Endothelial cell of umbilical vein (primary cell): ENCODE results near the gene ATXN2. TPM values are rescaled to one million over a fixed set of nuclear protein-coding genes. Genes with fewer than 3 reads are reported as not detected.

Experiments used
- BruUV-seq: library from RNA; stranded (reverse); fragments of 400-500 nt; replicated peaks from 2 replicates; lab custom pipeline; 2021; lab: Mats Ljungman, UMichigan
- CTCF ChIA-PET: fragments of 300-600, 350-600 bp; sonication (Branson Sonifier 250); formaldehyde crosslinking; loops from one replicate; lab custom pipeline; 2021; ENCODE audit warnings: antibody characterized with exemption, inconsistent platforms; lab: Charles Lee
- POLR2A ChIA-PET: fragments of 300-600, 350-600 bp; sonication (Branson Sonifier 250); formaldehyde crosslinking; loops from one replicate; lab custom pipeline; 2021; ENCODE audit warnings: antibody characterized with exemption, inconsistent platforms; lab: Charles Lee
- DNase-seq: peaks from one replicate; pipeline ENCODE4 v3.0.0-alpha.2; 2011; ENCODE audit warnings: low read depth, low spot score
- FAIRE-seq: peaks from 2 replicates; lab custom pipeline; 2011; peaks lifted over from hg19 to GRCh38; lab: Jason Lieb, UNC
- H2AFZ ChIP-seq: 2 replicates; pipeline ENCODE4 v1.6.0; 2012; ENCODE audit warnings: low read depth, low read length, control low read depth, inconsistent platforms
- H3K27ac ChIP-seq: 2 replicates; pipeline ENCODE4 v1.5.1; 2011; ENCODE audit warnings: low read depth, mild to moderate bottlenecking, control low read depth, low read length, moderate library complexity; ENCODE audit not compliant: insufficient read depth
- H3K27me3 ChIP-seq, 2 experiments: 2 replicates each; pipeline versions ENCODE4 v1.6.0 to v1.6.1; 2011; ENCODE audit warnings: low read length in 2 of 2, mixed read lengths in 1 of 2; ENCODE audit not compliant: control insufficient read depth in 2 of 2, insufficient read depth in 2 of 2
- H3K36me3 ChIP-seq, 2 experiments: 2 replicates in 1 of 2; 3 replicates in 1 of 2; pipeline ENCODE4 v1.5.1; 2011; ENCODE audit warnings: low read length in 2 of 2, mild to moderate bottlenecking in 1 of 2, moderate library complexity in 1 of 2; ENCODE audit not compliant: control insufficient read depth in 2 of 2, insufficient read depth in 2 of 2; ENCODE audit errors: extremely low read depth in 1 of 2
- H3K4me1 ChIP-seq: 3 replicates; pipeline ENCODE4 v1.5.1; 2011; ENCODE audit warnings: mild to moderate bottlenecking, low read length; ENCODE audit not compliant: control insufficient read depth, insufficient read depth; ENCODE audit errors: extremely low read depth
- H3K4me2 ChIP-seq: 2 replicates; pipeline ENCODE4 v1.6.1; 2011; ENCODE audit warnings: low read length, control low read depth, mixed read lengths; ENCODE audit not compliant: insufficient read depth
- H3K4me3 ChIP-seq, 3 experiments: fragments of 200-600 bp in 1 of 3; sonication (generic), shearing (Covaris generic) in 1 of 3; replicated peaks in 1 of 3; 2 replicates each; pipeline ENCODE4 v1.5.1; 2011 to 2016; ENCODE audit warnings: control low read depth in 3 of 3, low read length in 3 of 3, mild to moderate bottlenecking in 2 of 3, inconsistent platforms in 1 of 3, low read depth in 1 of 3, moderate library complexity in 1 of 3; ENCODE audit not compliant: insufficient read depth in 1 of 3
- H3K79me2 ChIP-seq: 2 replicates; pipeline ENCODE4 v1.6.0; 2012; ENCODE audit warnings: low read length, inconsistent platforms; ENCODE audit not compliant: control insufficient read depth, insufficient read depth
- H3K9ac ChIP-seq: replicated peaks from 2 replicates; pipeline ENCODE3; 2011; ENCODE audit warnings: low read length, control low read depth; ENCODE audit not compliant: insufficient read depth; ENCODE audit errors: extremely low read depth
- H3K9me1 ChIP-seq: replicated peaks from 3 replicates; pipeline ENCODE4 v1.6.0; 2011; ENCODE audit warnings: mild to moderate bottlenecking, low read length; ENCODE audit not compliant: control insufficient read depth, insufficient read depth; ENCODE audit errors: extremely low read depth
- H3K9me3 ChIP-seq: replicated peaks from 2 replicates; pipeline ENCODE4 v1.5.1; 2012; ENCODE audit warnings: low read length, inconsistent platforms; ENCODE audit not compliant: control insufficient read depth, insufficient read depth
- H4K20me1 ChIP-seq: replicated peaks from 2 replicates; pipeline ENCODE3; 2011; ENCODE audit warnings: mild to moderate bottlenecking, low read length; ENCODE audit not compliant: control insufficient read depth, insufficient read depth; ENCODE audit errors: extremely low read depth
- CTCF ChIP-seq, 2 donors: IDR thresholded peaks; 1 replicate in 1 of 2; 2 replicates in 1 of 2; pipeline ENCODE4 v1.5.1; 2011; ENCODE audit warnings: low read length in 2 of 2, mild to moderate bottlenecking in 2 of 2, moderate library complexity in 2 of 2, control low read depth in 1 of 2, inconsistent platforms in 1 of 2, low read depth in 1 of 2; ENCODE audit not compliant: insufficient read depth in 1 of 2; ENCODE audit errors: extremely low read depth in 1 of 2
- EZH2 ChIP-seq: IDR thresholded peaks from 2 replicates; pipeline ENCODE4 v1.6.1; 2012; ENCODE audit warnings: borderline replicate concordance, low read depth, mild to moderate bottlenecking, moderate library complexity, low read length, inconsistent platforms; ENCODE audit not compliant: severe bottlenecking
- FOS ChIP-seq: IDR thresholded peaks from 2 replicates; pipeline ENCODE4 v1.6.1; 2011; ENCODE audit warnings: mild to moderate bottlenecking, low read length, moderate library complexity, borderline replicate concordance; ENCODE audit not compliant: insufficient read depth
- GATA2 ChIP-seq: IDR thresholded peaks from 2 replicates; pipeline ENCODE4 v1.7.0; 2011; ENCODE audit warnings: low read depth, mild to moderate bottlenecking, moderate library complexity, mixed read lengths, low read length; ENCODE audit not compliant: insufficient read length, insufficient read depth
- JUN ChIP-seq: IDR thresholded peaks from 2 replicates; pipeline ENCODE4 v1.6.1; 2011; ENCODE audit warnings: borderline replicate concordance, low read depth; ENCODE audit not compliant: insufficient read length, insufficient read depth
- MYC ChIP-seq: IDR thresholded peaks from one replicate; pipeline ENCODE4 v1.6.1; 2011; ENCODE audit warnings: mild to moderate bottlenecking, low read depth, low read length
- POLR2A ChIP-seq: IDR thresholded peaks from 2 replicates; pipeline ENCODE4 v1.6.1; 2012; ENCODE audit warnings: low read depth, mild to moderate bottlenecking, control low read depth, low read length
- POLR2AphosphoS5 ChIP-seq: IDR thresholded peaks from 2 replicates; pipeline ENCODE4 v1.6.1; 2012; ENCODE audit warnings: low read depth, mild to moderate bottlenecking, control low read depth, low read length, moderate library complexity; ENCODE audit not compliant: insufficient read depth
- dilution Hi-C: fragments of 300-500 bp; cut with MboI; formaldehyde crosslinking; loops from one replicate; pipeline ENCODE4 v1.15.0; 2019; ENCODE audit warnings: low sequenced_read_pairs; ENCODE audit not compliant: extremely low pct_ligation_motif_present
- intact Hi-C: fragments of 100-400 bp; cut with micrococcal nuclease; formaldehyde crosslinking; loops from one replicate; pipeline ENCODE4 v1.10.0; 2022
- polyA plus RNA-seq, 4 experiments: library from polyadenylated mRNA; depleted of rRNA in 3 of 4; stranded (reverse) in 3 of 4; unstranded in 1 of 4; fragments of >200 nt; gene quantifications; 2 replicates each; pipeline versions ENCODE4 v1.2.1 to v1.2.3, GENCODE V29; 2011 to 2012; ENCODE audit warnings: missing spikeins in 1 of 4
- total RNA-seq: library from RNA; stranded (reverse); gene quantifications from 2 replicates; pipeline ENCODE4 v1.2.3, GENCODE V29; 2021
- TF ChIP-seq, protein P1 (sequence below): IDR thresholded peaks from 2 replicates; pipeline ENCODE4 v1.6.1; 2011; ENCODE audit not compliant: insufficient read depth, insufficient read length

ATXN2 gene
- total and polyA plus RNA-seq, 2 donors (not counting 3 experiments of a cell fraction or from before 2014, with no cell fraction given) = 58.9 to 86.7 TPM

DNA sequence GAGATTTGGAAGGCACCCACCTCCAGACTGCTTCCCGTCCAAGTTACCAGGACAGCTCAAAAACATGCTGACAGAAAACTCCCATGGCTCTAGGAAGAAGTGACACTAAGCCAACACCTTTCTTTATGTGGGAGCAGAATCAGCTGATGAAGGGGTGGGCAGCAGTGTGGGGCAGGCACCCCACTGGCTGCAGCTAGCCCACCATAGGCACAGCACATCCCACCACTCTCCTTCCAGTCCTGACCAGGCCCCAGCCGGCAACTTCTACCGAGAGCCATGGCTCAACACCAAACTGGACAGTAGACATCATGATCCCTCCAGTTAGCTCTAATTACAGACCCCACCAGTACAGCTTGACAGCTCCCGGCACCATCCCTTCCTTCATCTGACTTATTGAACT is 148.4 kb downstream of the ATXN2 start:
- dilution Hi-C loops = no loop called here

More for the DNA sequence above, 148.4 kb downstream of the ATXN2 start:
- Histone ChIP-seq H3K9me3 (no peaks in the 10 kb centered on the region), H4K20me1 (no peaks in the 10 kb centered on the region), H3K4me3 (no peak overlapping the region), H3K9ac (no peak overlapping the region), H3K4me1 (peaks cover 29% of the 10 kb centered on the region), H3K27me3 (no peaks in the 10 kb centered on the region), H3K4me2 (no peak overlapping the region), H3K9me1 (no peaks in the 10 kb centered on the region), H3K27ac (no peak overlapping the region), H3K36me3 (peaks cover 26 to 52% of the 10 kb centered on the region in 2 experiments), H3K79me2 (peaks cover 29% of the 10 kb centered on the region), H2AFZ (no peak overlapping the region)
- CTCF ChIA-PET = interaction anchor here (1.3 to 16.4 kb wide), 14 partner anchors 9 to 120 kb away, joined by 3 to 464 read pairs (median 26); partner anchors contain the start of genes PHETA1 and SH2B3
- BruUV-seq = TSS peak; percentile 9
- DNase-seq = no peak
- intact Hi-C loops = loop anchor here (1.0 to 5.0 kb wide), 5 partner anchors 45 to 135 kb away; partner anchors contain the start of gene SH2B3
- POLR2A ChIA-PET = interaction anchor here (0.6 to 1.2 kb wide), 2 partner anchors 38 to 54 kb away, joined by 3 read pairs; no protein-coding TSS in a partner anchor
- TF ChIP-seq JUN (no peak), EZH2 (no peak), FOS (no peak), POLR2AphosphoS5 (no peak), CTCF (IDR thresholded peaks at IDR 0.05; ENCODE audit: extremely low read depth in 1 of 2, insufficient read depth in 1 of 2, low read depth in 1 of 2, low read length in 2 of 2) (no peak), GATA2 (no peak), MYC (no peak), POLR2A (no peak)
- TF ChIP-seq, protein P1, sequence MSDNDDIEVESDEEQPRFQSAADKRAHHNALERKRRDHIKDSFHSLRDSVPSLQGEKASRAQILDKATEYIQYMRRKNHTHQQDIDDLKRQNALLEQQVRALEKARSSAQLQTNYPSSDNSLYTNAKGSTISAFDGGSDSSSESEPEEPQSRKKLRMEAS = no peak
- no peak for FAIRE-seq
